Motor neuron (in vitro differentiated cells): Measurements from ENCODE around the gene LINGO1. TPM values are rescaled to one million over a fixed set of nuclear protein-coding genes. Genes with fewer than 3 reads are reported as not detected.

Experiments used
- ATAC-seq, 8 experiments: fragments of 200-7000 bp; cut with Tn5 transposase; replicated peaks in 6 of 8; 2 replicates each; pipeline ENCODE4 v1.8.0; 2021; ENCODE audit warnings: mild to moderate bottlenecking in 8 of 8, moderate library complexity in 8 of 8
- H3K27ac ChIP-seq, 2 donors: fragments of 250-450 bp; sonication (Bioruptor Pico); 2 replicates each; pipeline ENCODE4 v1.9.0; 2021; ENCODE audit warnings: antibody characterized with exemption in 2 of 2, mild to moderate bottlenecking in 2 of 2, moderate library complexity in 1 of 2
- H3K4me1 ChIP-seq, 2 donors: fragments of 250-450 bp; sonication (Bioruptor Pico); replicated peaks in 1 of 2; 2 replicates each; pipeline ENCODE4 v1.6.1; 2021; ENCODE audit warnings: antibody characterized with exemption in 2 of 2, mild to moderate bottlenecking in 2 of 2, moderate library complexity in 1 of 2
- H3K4me3 ChIP-seq, 5 donors: fragments of 250-450 bp; sonication (Bioruptor Pico); 2 replicates each; pipeline ENCODE4 v1.9.0; 2021; ENCODE audit warnings: antibody characterized with exemption in 5 of 5, mild to moderate bottlenecking in 5 of 5, moderate library complexity in 4 of 5
- WGBS, 10 experiments: fragments of 450-650 bp; shearing (Covaris generic); methylation state at CpG; one replicate each; pipeline ENCODE4 v1.0.0; 2022; 5-methylcytosine and 5-hydroxymethylcytosine counted together
- in situ Hi-C, 9 experiments: fragments of 400-800 bp; cut with MboI; loops; one replicate each; pipeline ENCODE4 v1.15.0; 2021; ENCODE audit warnings: low sequenced_read_pairs in 9 of 9, low pct_unique_long_range_greater_than_20kb in 2 of 9; ENCODE audit not compliant: unreplicated experiment in 9 of 9
- total RNA-seq, 8 experiments: library from RNA; unstranded; fragments of 300-600 nt; gene quantifications; 2 replicates each; pipeline versions ENCODE4 v1.2.3 to v1.2.4, GENCODE V29; 2022

LINGO1 gene
- total RNA-seq, 8 experiments from 2014 or later: 1.6 to 78.0 (median 26.6) TPM

DNA sequence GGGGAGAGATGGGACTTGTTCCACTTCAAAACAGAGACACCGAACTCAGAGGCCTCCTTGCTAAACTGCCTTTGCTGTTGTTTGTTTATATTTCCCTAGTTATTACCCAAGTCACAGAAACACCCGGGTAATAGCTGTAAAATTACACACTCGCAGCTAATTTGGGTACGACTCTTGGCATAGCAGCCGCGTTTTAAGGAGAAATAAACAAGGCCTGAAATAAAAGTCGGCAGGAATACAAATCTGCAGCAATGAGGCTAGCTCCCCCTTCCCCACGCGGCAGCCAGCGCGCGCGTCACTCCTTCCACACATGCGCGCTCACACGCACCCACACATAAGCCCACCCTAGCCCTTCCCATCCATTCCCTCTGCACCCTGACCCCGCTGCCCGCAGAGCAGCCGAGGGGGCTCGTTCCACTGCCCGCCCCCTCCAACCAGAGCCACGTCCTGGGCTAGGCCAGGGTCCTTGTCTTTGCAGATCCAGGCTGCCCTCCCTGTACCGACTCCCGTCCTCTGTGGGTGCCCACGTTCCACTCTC, 67.3 kb downstream of the LINGO1 start:
- in situ Hi-C loops: no loop called here
- no peak overlapping the region for H3K4me3 ChIP-seq
- WGBS, 10 experiments: 60 to 96% (median 81%) methylated on average over 1 to 11 of the region's 25 CpGs; no CpG with 5 or more reads in 2 of the 10 experiments
- ATAC-seq: no peak
- H3K4me1 ChIP-seq: peaks cover 68 to 78% of the 10 kb centered on the region in 2 donors
- no peak overlapping the region for H3K27ac ChIP-seq

DNA sequence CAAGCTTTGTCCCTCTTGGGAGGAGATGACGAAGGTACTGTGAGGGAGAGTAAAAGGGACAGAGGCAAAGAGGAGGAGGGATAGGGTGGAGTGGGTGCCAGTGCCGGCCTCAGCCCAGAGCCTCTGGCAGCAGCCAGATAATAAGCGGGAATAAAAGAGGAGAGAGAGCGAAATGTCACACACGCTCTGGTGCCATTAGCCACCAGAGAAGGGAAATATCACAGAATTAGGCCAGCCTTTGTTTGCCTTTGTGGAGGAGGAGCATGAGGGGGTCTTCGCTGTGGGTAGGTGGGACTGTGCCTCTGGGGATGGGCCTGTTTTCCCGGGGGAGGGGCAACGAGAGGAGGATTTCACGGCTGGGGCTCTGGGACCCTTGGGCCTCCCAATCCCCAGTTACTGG, 67.8 kb downstream of the LINGO1 start:
- in situ Hi-C loops: no loop called here
- Histone ChIP-seq H3K27ac (no peak overlapping the region), H3K4me3 (no peak overlapping the region), H3K4me1 (peaks cover 63 to 72% of the 10 kb centered on the region in 2 donors)
- 33 to 100% (median 69%) methylated on average over 1 of the region's 9 CpGs; no CpG with 5 or more reads in 6 of the 10 experiments for WGBS, 10 experiments
- peak in 1 of 8 experiments; percentile 4 for ATAC-seq

DNA sequence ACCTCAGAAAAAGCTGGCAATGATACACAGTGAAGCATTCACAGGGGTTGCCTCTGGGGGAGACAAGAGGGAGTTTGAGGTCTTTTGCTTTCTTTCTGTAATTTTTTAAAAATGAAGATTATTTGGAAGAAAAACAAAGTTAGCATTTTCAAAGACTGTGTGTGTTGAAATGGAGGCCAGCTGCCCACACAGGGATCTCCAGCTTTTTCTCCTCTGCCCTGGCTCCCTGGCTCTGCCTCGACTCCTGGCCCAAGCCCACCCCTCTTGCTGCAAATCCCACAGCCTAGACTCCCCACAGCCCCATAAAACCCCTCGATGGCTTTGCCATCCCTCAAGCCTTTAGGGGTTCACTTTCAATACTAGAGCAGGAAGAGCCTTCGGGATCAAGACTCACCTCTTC, 68.4 kb downstream of the LINGO1 start:
- Histone ChIP-seq H3K4me3 (no peak overlapping the region), H3K4me1 (peaks cover 57 to 66% of the 10 kb centered on the region in 2 donors), H3K27ac (no peak overlapping the region)
- in situ Hi-C loops: no loop called here
- WGBS, 10 experiments: 0 to 75% methylated on average over 1 of the region's 3 CpGs; no CpG with 5 or more reads in 8 of the 10 experiments
- no peak for ATAC-seq

DNA sequence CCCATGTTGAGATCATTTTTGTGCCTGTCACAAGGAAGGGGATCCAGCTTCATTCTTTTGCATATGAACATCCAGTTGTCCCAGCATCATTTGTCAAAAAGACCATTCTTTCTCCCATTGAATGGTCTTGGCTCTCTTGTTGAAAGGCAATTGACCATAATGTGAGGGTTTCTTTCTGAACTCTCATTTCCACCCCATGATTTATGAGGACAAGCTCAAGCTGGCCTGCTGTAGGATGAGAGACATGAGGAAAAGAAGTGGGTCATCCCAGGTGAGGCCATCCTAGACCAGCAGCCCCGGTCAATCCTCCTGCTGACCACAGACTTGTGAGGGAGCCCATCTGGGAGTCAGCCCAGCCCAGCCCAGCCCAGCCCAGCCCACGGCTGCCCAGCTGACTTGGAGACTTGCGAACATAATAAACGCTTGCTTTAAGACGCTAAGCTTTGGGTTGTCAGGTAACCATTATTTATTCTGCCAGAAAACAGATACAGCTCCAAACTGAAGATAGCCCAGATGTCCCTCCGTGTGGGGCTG, 69.0 kb downstream of the LINGO1 start:
- in situ Hi-C loops: no loop called here
- peak overlapping the region; percentile 57 to 63 for H3K27ac ChIP-seq
- no peak overlapping the region for H3K4me3 ChIP-seq
- WGBS, 10 experiments: 0 to 17% (median 0%) methylated on average over 1 to 3 of the region's 6 CpGs; no CpG with 5 or more reads in 2 of the 10 experiments
- peak in 6 of 8 experiments; percentile 27 to 84 (median 76) for ATAC-seq
- H3K4me1 ChIP-seq: peaks cover 52 to 60% of the 10 kb centered on the region in 2 donors

Other genes with a start within 250 kb of the LINGO1 start
- gene PEAK1, start 212.8 kb downstream of the LINGO1 start, total RNA-seq: 10 to 100 TPM in 6 of 8 experiments, 1 to 10 TPM in 2; 8.9 to 87.5 (median 12.2) TPM
- 10 to 100 TPM; 29.0 to 82.3 (median 37.6) TPM for gene HMG20A, start 212.0 kb downstream of the LINGO1 start, total RNA-seq